NOMO-1 treated with dmso at 0.1 percent for 144 hours (cell line): ENCODE data around the gene FNDC10.

ENCODE experiments used
- DNase-seq: peaks from one replicate; lab custom pipeline; 2025; ENCODE audit not compliant: unreplicated experiment; lab: John Stamatoyannopoulos, UW

Gene FNDC10

GRCh38 chr1:1616045-1616790, 16.3 kb upstream of the FNDC10 start:
- no peak for DNase-seq

DNA sequence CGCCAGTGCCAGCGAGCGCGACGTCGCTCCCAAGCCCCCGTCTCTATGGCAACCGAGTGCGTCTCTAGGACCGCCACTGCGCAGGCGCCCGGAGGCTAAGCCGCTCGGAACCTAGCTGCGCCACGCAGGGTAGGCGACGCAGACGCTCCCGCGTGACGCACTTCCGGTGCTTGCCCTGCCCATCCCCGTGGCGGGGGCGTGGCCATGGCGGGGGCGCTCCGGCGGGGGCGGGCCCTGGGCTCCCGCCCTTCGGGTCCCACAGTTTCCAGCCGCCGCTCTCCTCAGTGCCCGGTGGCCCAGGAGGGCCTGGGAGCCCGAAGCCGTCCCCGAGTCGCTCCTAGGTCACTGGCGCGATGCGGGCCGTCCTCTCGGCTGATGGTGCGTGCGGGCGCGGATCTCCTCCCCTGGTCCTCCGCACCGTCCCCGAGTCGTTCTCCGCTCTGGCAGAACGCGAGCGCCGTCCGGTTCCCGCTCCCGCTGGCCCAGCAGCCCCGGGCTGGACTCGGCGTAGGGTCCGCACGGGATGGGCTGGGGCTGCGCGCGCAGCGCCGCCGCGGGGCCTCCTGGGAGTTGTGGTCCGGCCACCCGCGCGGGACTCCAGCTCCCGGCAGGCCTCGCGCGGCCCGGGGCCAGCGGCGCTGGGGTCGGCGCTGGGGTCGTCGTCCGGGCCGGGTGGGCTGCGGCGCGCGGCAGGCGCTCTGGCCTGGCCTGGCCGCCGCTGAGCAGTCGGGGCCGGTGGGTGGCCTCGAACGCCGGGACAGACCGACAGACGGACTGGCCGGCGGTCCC, 15.5 kb upstream of the FNDC10 start, which contains the start of gene MIB2:
Gene MIB2, plus strand, starts transcription at position 245 of the 789 bp plus-strand sequence. CDS start 7,953 bp downstream, outside the sequence.
- peak; percentile 92 for DNase-seq

DNA sequence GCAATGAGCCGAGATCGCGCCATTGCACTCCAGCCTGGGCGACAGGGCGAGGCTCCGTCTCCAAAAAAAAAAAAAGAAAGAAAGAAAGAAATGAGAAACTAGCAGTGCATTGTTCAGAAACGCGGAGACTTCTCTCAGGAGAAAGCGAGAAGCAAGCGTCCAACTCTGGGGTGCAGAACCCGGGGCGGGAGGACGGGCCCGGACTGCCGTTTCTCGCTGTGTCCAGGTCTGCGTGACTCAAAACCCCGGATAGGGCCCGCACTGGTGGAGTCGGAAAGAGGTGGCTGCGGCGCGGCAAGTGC, 15.0 kb upstream of the FNDC10 start:
- no peak for DNase-seq

GRCh38 chr1:1614204-1614953, 14.4 kb upstream of the FNDC10 start:
- DNase-seq = peak; percentile 80

- no peak for DNase-seq
These were observed 13.7 kb upstream of the FNDC10 start for GRCh38 chr1:1613509-1614082.

GRCh38 chr1:1612104-1612400, 12.1 kb upstream of the FNDC10 start:
- DNase-seq = no peak

- DNase-seq = no peak
These were observed 10.9 kb upstream of the FNDC10 start for GRCh38 chr1:1610796-1611195.

- DNase-seq = no peak
These were observed 10.0 kb upstream of the FNDC10 start for GRCh38 chr1:1609822-1610485.

DNA sequence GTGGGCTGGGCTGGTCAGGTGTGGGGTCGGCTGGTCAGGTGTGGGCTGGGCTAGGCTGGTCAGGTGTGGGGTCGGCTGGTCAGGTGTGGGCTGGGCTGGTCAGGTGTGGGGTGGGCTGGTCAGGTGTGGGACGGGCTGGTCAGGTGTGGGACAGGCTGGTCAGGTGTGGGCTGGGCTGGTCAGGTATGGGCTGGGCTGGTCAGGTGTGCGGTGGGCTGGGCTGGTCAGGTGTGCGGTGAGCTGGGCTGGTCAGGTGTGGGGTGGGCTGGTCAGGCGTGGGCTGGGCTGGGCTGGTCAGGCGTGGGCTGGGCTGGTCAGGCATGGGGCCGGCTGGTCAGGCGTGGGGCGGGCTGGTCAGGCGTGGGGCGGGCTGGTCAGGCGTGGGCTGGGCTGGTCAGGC, 6.3 kb upstream of the FNDC10 start:
- DNase-seq = no peak

- no peak for DNase-seq
These were observed 5.8 kb upstream of the FNDC10 start for GRCh38 chr1:1605724-1606123.

- DNase-seq = no peak
These were observed 5.2 kb upstream of the FNDC10 start for GRCh38 chr1:1605034-1605591.

- DNase-seq = no peak
These were observed 4.6 kb upstream of the FNDC10 start for GRCh38 chr1:1604374-1605033.

DNA sequence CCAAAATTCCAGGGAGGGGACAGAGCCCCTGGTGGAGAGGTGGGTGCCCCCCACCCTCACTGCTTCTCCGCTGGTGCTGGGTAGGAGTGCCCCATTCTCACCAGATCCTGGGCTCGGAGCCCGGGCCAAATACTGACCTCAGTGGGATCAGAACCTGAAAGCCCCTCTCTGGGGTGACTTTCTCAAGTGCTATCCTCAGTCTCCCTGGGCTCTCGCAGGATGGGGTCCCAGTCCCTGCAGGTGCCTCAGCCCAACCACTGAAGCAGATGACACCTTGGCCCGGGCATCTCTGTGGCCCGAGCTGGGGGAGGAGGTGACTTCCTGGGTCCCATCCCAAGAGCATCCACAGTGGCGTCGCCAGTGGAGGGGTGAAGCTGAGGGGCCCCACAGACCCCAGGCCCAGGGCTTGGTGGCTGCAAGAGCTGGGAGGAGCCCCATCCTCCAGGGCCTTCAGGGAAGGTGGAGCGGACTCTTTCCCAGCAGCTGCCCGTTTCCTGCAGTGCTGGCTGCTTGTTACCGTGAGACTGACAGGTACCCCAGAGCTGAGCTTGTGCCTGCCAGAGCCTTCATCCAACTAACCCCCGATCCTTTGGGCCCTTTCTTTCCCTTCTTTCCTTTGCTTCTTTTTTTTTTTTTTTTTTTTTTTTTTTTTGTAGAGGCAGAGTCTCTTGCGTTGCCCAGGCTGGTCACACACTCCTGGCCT, 3.9 kb upstream of the FNDC10 start:
- DNase-seq = no peak

DNA sequence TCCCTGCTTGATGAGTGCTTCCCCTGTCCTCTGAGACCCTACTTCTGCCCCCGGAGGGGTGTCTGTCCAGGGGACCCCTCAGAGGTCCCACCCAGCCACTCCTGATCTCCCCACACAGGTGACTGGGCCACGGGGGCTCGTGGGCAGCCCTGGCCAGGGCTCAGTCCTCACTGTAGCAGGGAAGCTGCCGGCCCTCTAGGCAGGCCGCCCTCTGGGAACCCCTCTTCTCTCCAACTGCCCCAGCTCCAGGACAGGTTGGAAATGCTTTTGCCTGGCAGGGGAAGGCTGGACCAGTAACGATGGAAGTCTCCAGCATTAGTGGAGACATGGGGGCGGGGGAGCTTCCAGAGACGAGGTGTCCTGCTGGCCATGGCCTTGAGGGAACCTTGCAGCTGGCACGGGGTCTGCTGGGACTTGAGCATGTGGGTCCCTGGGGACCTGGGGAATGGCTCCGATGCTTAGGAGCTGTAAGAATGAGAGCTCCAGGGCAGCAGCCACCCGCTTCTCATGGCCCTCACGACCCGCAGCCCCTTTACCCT, 3.1 kb upstream of the FNDC10 start:
- DNase-seq = no peak

DNA sequence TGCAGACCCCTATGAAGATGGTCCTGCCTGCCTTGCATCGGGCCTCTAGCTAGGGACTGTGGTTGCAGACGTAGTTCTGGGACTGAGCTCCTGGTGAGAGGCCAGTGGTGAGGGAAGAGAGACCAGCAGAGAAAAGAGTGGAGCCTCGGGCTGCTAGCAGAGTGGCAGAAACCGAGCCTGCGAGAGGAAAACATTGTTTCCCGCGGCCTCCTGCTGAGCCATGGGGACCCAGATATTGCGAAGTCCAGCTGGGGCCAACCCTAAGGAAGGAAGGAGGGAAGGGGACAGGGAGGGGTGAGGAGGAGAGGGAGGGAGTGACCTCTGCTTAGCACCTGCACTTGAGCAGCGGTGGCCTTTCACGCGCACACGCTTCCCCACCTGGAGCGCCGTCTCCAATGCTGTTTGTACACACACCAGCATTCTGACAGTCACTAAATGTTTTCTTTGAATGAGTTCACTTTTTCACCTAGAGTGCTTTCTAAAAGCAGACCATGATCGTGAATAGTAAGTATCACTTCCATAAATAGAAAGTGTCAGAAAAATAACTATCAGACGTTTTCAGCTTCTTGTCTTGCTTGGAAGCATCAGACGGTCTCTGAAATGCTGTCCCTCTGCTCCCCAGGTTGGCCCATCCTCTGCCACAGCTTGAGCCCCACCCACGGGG, 2.5 kb upstream of the FNDC10 start:
- DNase-seq = no peak

GRCh38 chr1:1601564-1602303, 1.8 kb upstream of the FNDC10 start:
- no peak for DNase-seq

- DNase-seq = no peak
These were observed 1.1 kb upstream of the FNDC10 start for GRCh38 chr1:1600861-1601563.
